ENCODE results near the gene KCTD8.
"Not testable (repeated sequence)": the region's sequence is repeated elsewhere in the genome, so short reads cannot be mapped to it uniquely, and the experiment has no call there.

KCTD8 gene

GRCh38 chr4:44326741-44327140 lies 121.9 kb downstream of the KCTD8 start:
- no peak for DNase-seq (ENCODE audit: low spot score)

GRCh38 chr4:44320833-44321232 lies 127.8 kb downstream of the KCTD8 start:
- DNase-seq (ENCODE audit: low spot score): no peak

GRCh38 chr4:44319129-44319528 lies 129.5 kb downstream of the KCTD8 start:
- DNase-seq (ENCODE audit: low spot score): no peak

- no peak for DNase-seq (ENCODE audit: low spot score)
Observed at GRCh38 chr4:44313702-44314101, 134.9 kb downstream of the KCTD8 start.

GRCh38 chr4:44287505-44287904 lies 161.1 kb downstream of the KCTD8 start:
- DNase-seq (ENCODE audit: low spot score): no peak

- DNase-seq (ENCODE audit: low spot score): no peak
Observed at GRCh38 chr4:44279469-44279868, 169.1 kb downstream of the KCTD8 start.

- DNase-seq (ENCODE audit: low spot score): no peak
Observed at GRCh38 chr4:44279066-44279465, 169.5 kb downstream of the KCTD8 start.

GRCh38 chr4:44257461-44257860 lies 191.1 kb downstream of the KCTD8 start:
- DNase-seq (ENCODE audit: low spot score): no peak

GRCh38 chr4:44256414-44256813 lies 192.2 kb downstream of the KCTD8 start:
- no peak for DNase-seq (ENCODE audit: low spot score)

- DNase-seq (ENCODE audit: low spot score): no peak
Observed at GRCh38 chr4:44237643-44238042, 211.0 kb downstream of the KCTD8 start.

- no peak for DNase-seq (ENCODE audit: low spot score)
Observed at GRCh38 chr4:44235897-44236296, 212.7 kb downstream of the KCTD8 start.

- DNase-seq (ENCODE audit: low spot score): no peak
Observed at GRCh38 chr4:44232262-44232661, 216.3 kb downstream of the KCTD8 start.

- DNase-seq (ENCODE audit: low spot score): no peak
Observed at GRCh38 chr4:44231006-44231405, 217.6 kb downstream of the KCTD8 start.

GRCh38 chr4:44228326-44228725 lies 220.3 kb downstream of the KCTD8 start:
- DNase-seq (ENCODE audit: low spot score): no peak

GRCh38 chr4:44221407-44221806 lies 227.2 kb downstream of the KCTD8 start:
- DNase-seq (ENCODE audit: low spot score): no peak

GRCh38 chr4:44210750-44211149 lies 237.9 kb downstream of the KCTD8 start:
- no peak for DNase-seq (ENCODE audit: low spot score)

GRCh38 chr4:44196796-44197195 lies 251.8 kb downstream of the KCTD8 start:
- no peak for DNase-seq (ENCODE audit: low spot score)

GRCh38 chr4:44194365-44194764 lies 254.2 kb downstream of the KCTD8 start:
- no peak for DNase-seq (ENCODE audit: low spot score)

GRCh38 chr4:44186850-44187246 lies 261.8 kb downstream of the KCTD8 start:
- DNase-seq (ENCODE audit: low spot score): no peak

- no peak for DNase-seq (ENCODE audit: low spot score)
Observed at GRCh38 chr4:44186096-44186849, 262.3 kb downstream of the KCTD8 start.

- not testable (repeated sequence) for DNase-seq (ENCODE audit: low spot score)
Observed at GRCh38 chr4:44181491-44182349, 266.9 kb downstream of the KCTD8 start.

GRCh38 chr4:44167766-44168165 lies 280.8 kb downstream of the KCTD8 start:
- not testable (repeated sequence) for DNase-seq (ENCODE audit: low spot score)

GRCh38 chr4:44165938-44166337 lies 282.7 kb downstream of the KCTD8 start:
- no peak for DNase-seq (ENCODE audit: low spot score)
